GM23338 (cell line): ENCODE results near the gene CCL18. TPM values are rescaled to one million over a fixed set of nuclear protein-coding genes. Genes with fewer than 3 reads are reported as not detected.

Source experiments
- ATAC-seq: fragments of 200-7000 bp; cut with Tn5 transposase; 3 replicates; pipeline ENCODE4 v1.9.1; 2020
- DNase-seq: peaks from one replicate; pipeline ENCODE4 v3.0.0-alpha.2; 2015; ENCODE audit warnings: low spot score
- H2AFZ ChIP-seq: fragments of 200-600 bp; sonication (generic); 2 replicates; pipeline ENCODE4 v1.8.0; 2016; ENCODE audit warnings: antibody characterized with exemption, mild to moderate bottlenecking, moderate library complexity
- H3F3A ChIP-seq: fragments of 200-600 bp; sonication (generic); replicated peaks from 2 replicates; pipeline ENCODE4 v1.8.0; 2017; ENCODE audit warnings: antibody characterized with exemption, mixed run types, low read depth
- H3K27ac ChIP-seq: fragments of 200-600 bp; sonication (generic); 2 replicates; pipeline ENCODE4 v1.6.1; 2016; ENCODE audit warnings: low read depth
- H3K27me3 ChIP-seq: fragments of 200-600 bp; sonication (generic); 2 replicates; pipeline ENCODE4 v1.8.0; 2016; ENCODE audit warnings: mild to moderate bottlenecking, mixed run types, moderate library complexity; ENCODE audit not compliant: insufficient read depth
- H3K36me3 ChIP-seq: fragments of 200-600 bp; sonication (generic); 2 replicates; pipeline ENCODE4 v1.8.0; 2016; ENCODE audit warnings: mild to moderate bottlenecking; ENCODE audit not compliant: insufficient read depth
- H3K4me1 ChIP-seq: fragments of 200-600 bp; sonication (generic); 2 replicates; pipeline ENCODE4 v1.8.0; 2016; ENCODE audit warnings: mild to moderate bottlenecking, moderate library complexity; ENCODE audit not compliant: insufficient read depth
- H3K4me2 ChIP-seq: fragments of 200-600 bp; sonication (generic); 2 replicates; pipeline ENCODE4 v1.7.1; 2017; ENCODE audit warnings: mixed run types
- H3K4me3 ChIP-seq: fragments of 200-600 bp; sonication (generic); 2 replicates; pipeline ENCODE4 v1.6.1; 2016; ENCODE audit warnings: mixed run types
- H3K79me2 ChIP-seq: fragments of 200-600 bp; sonication (generic); replicated peaks from 2 replicates; pipeline ENCODE4 v1.8.0; 2017; ENCODE audit warnings: mild to moderate bottlenecking; ENCODE audit not compliant: insufficient read depth
- H3K9me2 ChIP-seq: fragments of 200-600 bp; sonication (generic); 2 replicates; pipeline ENCODE4 v1.8.0; 2017; ENCODE audit not compliant: insufficient read depth
- H4K20me1 ChIP-seq: fragments of 200-600 bp; sonication (generic); replicated peaks from 2 replicates; pipeline ENCODE4 v1.8.0; 2017; ENCODE audit warnings: mild to moderate bottlenecking; ENCODE audit not compliant: insufficient read depth
- H3K27ac Mint-ChIP-seq: 2 replicates; pipeline ENCODE4 v1.8.0; 2020; ENCODE audit warnings: inconsistent platforms, mild to moderate bottlenecking, moderate library complexity, mixed read lengths
- H3K27me3 Mint-ChIP-seq: 3 replicates; pipeline ENCODE4 v1.8.0; 2022; ENCODE audit warnings: low read depth, mild to moderate bottlenecking, moderate library complexity, mixed read lengths, inconsistent platforms; ENCODE audit not compliant: insufficient read depth, poor library complexity
- H3K36me3 Mint-ChIP-seq: 3 replicates; pipeline ENCODE4 v1.8.0; 2021; ENCODE audit warnings: low read depth, mild to moderate bottlenecking, inconsistent platforms, moderate library complexity, mixed read lengths
- H3K4me1 Mint-ChIP-seq: 3 replicates; pipeline ENCODE4 v1.8.0; 2020; ENCODE audit warnings: mild to moderate bottlenecking, inconsistent platforms, mixed read lengths
- H3K4me3 Mint-ChIP-seq: 3 replicates; pipeline ENCODE4 v1.8.0; 2021; ENCODE audit warnings: moderate library complexity, mild to moderate bottlenecking, inconsistent platforms, mixed read lengths
- H3K9me3 Mint-ChIP-seq: 3 replicates; pipeline ENCODE4 v1.8.0; 2020; ENCODE audit warnings: moderate library complexity, mild to moderate bottlenecking, inconsistent platforms, mixed read lengths
- CREB1 ChIP-seq: fragments of 250-450 bp; sonication (Bioruptor Pico); IDR thresholded peaks from 2 replicates; pipeline ENCODE4 v1.5.0; 2020; ENCODE audit warnings: low read depth, mild to moderate bottlenecking, moderate library complexity
- EZH2 ChIP-seq: fragments of 200-600 bp; sonication (generic); IDR thresholded peaks from one replicate; pipeline ENCODE4 v1.8.0; 2017; ENCODE audit warnings: antibody characterized with exemption, mild to moderate bottlenecking, low read depth; ENCODE audit not compliant: unreplicated experiment
- EZH2phosphoT487 ChIP-seq: fragments of 200-600 bp; sonication (generic); IDR thresholded peaks from one replicate; pipeline ENCODE4 v1.8.1; 2018; ENCODE audit warnings: antibody characterized with exemption; ENCODE audit not compliant: unreplicated experiment
- JUNB ChIP-seq: IDR thresholded peaks from one replicate; pipeline ENCODE4 v1.6.1; 2016; ENCODE audit warnings: antibody characterized with exemption; ENCODE audit not compliant: unreplicated experiment
- NANOG ChIP-seq: IDR thresholded peaks from 2 replicates; pipeline ENCODE4 v1.6.1; 2016; ENCODE audit warnings: antibody characterized with exemption, borderline replicate concordance
- POLR2AphosphoS5 ChIP-seq: IDR thresholded peaks from 2 replicates; pipeline ENCODE4 v1.6.1; 2016; ENCODE audit warnings: antibody characterized with exemption, low read depth
- STAT1 ChIP-seq: IDR thresholded peaks from one replicate; pipeline ENCODE4 v1.6.1; 2016; ENCODE audit warnings: antibody characterized with exemption; ENCODE audit not compliant: unreplicated experiment
- ZNF114 ChIP-seq: fragments of 250-450 bp; sonication (Bioruptor Pico); IDR thresholded peaks from 2 replicates; pipeline ENCODE4 v1.5.0; 2020; ENCODE audit warnings: mild to moderate bottlenecking, moderate library complexity
- ZNF331 ChIP-seq: fragments of 250-450 bp; sonication (Bioruptor Pico); IDR thresholded peaks from 2 replicates; pipeline ENCODE4 v1.5.0; 2020; ENCODE audit warnings: low read depth, mild to moderate bottlenecking, moderate library complexity
- polyA plus RNA-seq: library from polyadenylated mRNA; unstranded; fragments of >200 nt; fragmentation: Nextera tagmentation; extraction: Ambion mirVana; gene quantifications from 2 replicates; pipeline ENCODE4 v1.2.1, GENCODE V29; 2016
- total RNA-seq: library from RNA; depleted of rRNA; stranded (reverse); fragments of >200 nt; shearing (Covaris generic); gene quantifications from 2 replicates; pipeline ENCODE4 v1.2.3, GENCODE V29; 2014
- TF ChIP-seq, protein P1 (sequence below): IDR thresholded peaks from 2 replicates; pipeline ENCODE4 v1.6.1; 2016; ENCODE audit warnings: antibody characterized with exemption
- TF ChIP-seq, protein P2 (sequence below): fragments of 250-450 bp; sonication (Bioruptor Pico); IDR thresholded peaks from 2 replicates; pipeline ENCODE4 v1.5.0; 2020; ENCODE audit warnings: mild to moderate bottlenecking, moderate library complexity
- TF ChIP-seq, protein P3 (sequence below), 2 experiments: fragments of 200-600 bp in 1 of 2; sonication (generic) in 1 of 2; conservative IDR thresholded peaks; 2 replicates each; pipeline versions ENCODE4 v1.5.1 to v1.6.1; 2016 to 2017; ENCODE audit warnings: antibody characterized with exemption in 2 of 2, low read depth in 2 of 2, mild to moderate bottlenecking in 2 of 2, moderate library complexity in 1 of 2
- TF ChIP-seq, protein P4 (sequence below): IDR thresholded peaks from one replicate; pipeline ENCODE4 v1.6.1; 2018; ENCODE audit warnings: antibody characterized with exemption; ENCODE audit not compliant: unreplicated experiment

The CCL18 gene
- total and polyA plus RNA-seq, 2 experiments from 2014 or later = not detected

DNA sequence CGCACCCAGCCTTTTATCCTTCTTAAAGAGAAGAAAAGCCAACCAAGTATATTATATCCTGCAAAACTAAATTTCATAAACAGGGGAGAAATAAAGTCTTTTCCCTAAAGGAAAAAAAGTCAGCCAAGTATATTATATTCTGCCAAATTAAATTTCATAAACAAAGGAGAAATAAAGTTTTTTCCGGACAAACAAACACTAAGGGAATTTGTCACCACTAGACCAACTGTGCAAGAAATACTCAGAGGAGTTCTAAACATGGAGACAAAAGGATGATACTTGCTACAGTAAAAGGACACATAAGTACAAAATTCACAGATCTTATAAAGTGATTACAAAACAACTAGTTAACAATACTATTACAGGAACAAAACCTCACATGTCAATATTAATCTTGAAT is 14.4 kb upstream of the CCL18 start:
- Histone ChIP-seq H3F3A (no peaks in the 10 kb centered on the region), H3K4me1 (no peaks in the 10 kb centered on the region), H3K79me2 (no peaks in the 10 kb centered on the region), H3K36me3 (0 out of 2 replicates have a peak, but pooled peaks cover 3% of the 10 kb centered on the region), H3K4me2 (no peak overlapping the region), H2AFZ (no peak overlapping the region), H3K4me3 (no peak overlapping the region), H3K27ac (no peak overlapping the region), H3K27me3 (no peaks in the 10 kb centered on the region), H3K9me2 (no peaks in the 10 kb centered on the region; the same call in 1 of the 2 replicates), H4K20me1 (no peaks in the 10 kb centered on the region)
- peaks cover 22% of the 10 kb centered on the region for H3K9me3 Mint-ChIP-seq
- H3K4me1 Mint-ChIP-seq = no peaks in the 10 kb centered on the region
- ATAC-seq = no peak
- H3K27ac Mint-ChIP-seq = no peak overlapping the region
- DNase-seq = no peak
- no peak overlapping the region for H3K4me3 Mint-ChIP-seq
- H3K27me3 Mint-ChIP-seq = peaks cover 2% of the 10 kb centered on the region
- H3K36me3 Mint-ChIP-seq = no peaks in the 10 kb centered on the region
- TF ChIP-seq, protein P1, sequence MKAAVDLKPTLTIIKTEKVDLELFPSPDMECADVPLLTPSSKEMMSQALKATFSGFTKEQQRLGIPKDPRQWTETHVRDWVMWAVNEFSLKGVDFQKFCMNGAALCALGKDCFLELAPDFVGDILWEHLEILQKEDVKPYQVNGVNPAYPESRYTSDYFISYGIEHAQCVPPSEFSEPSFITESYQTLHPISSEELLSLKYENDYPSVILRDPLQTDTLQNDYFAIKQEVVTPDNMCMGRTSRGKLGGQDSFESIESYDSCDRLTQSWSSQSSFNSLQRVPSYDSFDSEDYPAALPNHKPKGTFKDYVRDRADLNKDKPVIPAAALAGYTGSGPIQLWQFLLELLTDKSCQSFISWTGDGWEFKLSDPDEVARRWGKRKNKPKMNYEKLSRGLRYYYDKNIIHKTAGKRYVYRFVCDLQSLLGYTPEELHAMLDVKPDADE = no peak
- TF ChIP-seq ZNF331 (no peak), ZNF114 (CRISPR knock-in tag) (no peak), NANOG (no peak), EZH2 (no peak), STAT1 (no peak), CREB1 (no peak), EZH2phosphoT487 (no peak), JUNB (no peak), POLR2AphosphoS5 (no peak)
- TF ChIP-seq, protein P2, sequence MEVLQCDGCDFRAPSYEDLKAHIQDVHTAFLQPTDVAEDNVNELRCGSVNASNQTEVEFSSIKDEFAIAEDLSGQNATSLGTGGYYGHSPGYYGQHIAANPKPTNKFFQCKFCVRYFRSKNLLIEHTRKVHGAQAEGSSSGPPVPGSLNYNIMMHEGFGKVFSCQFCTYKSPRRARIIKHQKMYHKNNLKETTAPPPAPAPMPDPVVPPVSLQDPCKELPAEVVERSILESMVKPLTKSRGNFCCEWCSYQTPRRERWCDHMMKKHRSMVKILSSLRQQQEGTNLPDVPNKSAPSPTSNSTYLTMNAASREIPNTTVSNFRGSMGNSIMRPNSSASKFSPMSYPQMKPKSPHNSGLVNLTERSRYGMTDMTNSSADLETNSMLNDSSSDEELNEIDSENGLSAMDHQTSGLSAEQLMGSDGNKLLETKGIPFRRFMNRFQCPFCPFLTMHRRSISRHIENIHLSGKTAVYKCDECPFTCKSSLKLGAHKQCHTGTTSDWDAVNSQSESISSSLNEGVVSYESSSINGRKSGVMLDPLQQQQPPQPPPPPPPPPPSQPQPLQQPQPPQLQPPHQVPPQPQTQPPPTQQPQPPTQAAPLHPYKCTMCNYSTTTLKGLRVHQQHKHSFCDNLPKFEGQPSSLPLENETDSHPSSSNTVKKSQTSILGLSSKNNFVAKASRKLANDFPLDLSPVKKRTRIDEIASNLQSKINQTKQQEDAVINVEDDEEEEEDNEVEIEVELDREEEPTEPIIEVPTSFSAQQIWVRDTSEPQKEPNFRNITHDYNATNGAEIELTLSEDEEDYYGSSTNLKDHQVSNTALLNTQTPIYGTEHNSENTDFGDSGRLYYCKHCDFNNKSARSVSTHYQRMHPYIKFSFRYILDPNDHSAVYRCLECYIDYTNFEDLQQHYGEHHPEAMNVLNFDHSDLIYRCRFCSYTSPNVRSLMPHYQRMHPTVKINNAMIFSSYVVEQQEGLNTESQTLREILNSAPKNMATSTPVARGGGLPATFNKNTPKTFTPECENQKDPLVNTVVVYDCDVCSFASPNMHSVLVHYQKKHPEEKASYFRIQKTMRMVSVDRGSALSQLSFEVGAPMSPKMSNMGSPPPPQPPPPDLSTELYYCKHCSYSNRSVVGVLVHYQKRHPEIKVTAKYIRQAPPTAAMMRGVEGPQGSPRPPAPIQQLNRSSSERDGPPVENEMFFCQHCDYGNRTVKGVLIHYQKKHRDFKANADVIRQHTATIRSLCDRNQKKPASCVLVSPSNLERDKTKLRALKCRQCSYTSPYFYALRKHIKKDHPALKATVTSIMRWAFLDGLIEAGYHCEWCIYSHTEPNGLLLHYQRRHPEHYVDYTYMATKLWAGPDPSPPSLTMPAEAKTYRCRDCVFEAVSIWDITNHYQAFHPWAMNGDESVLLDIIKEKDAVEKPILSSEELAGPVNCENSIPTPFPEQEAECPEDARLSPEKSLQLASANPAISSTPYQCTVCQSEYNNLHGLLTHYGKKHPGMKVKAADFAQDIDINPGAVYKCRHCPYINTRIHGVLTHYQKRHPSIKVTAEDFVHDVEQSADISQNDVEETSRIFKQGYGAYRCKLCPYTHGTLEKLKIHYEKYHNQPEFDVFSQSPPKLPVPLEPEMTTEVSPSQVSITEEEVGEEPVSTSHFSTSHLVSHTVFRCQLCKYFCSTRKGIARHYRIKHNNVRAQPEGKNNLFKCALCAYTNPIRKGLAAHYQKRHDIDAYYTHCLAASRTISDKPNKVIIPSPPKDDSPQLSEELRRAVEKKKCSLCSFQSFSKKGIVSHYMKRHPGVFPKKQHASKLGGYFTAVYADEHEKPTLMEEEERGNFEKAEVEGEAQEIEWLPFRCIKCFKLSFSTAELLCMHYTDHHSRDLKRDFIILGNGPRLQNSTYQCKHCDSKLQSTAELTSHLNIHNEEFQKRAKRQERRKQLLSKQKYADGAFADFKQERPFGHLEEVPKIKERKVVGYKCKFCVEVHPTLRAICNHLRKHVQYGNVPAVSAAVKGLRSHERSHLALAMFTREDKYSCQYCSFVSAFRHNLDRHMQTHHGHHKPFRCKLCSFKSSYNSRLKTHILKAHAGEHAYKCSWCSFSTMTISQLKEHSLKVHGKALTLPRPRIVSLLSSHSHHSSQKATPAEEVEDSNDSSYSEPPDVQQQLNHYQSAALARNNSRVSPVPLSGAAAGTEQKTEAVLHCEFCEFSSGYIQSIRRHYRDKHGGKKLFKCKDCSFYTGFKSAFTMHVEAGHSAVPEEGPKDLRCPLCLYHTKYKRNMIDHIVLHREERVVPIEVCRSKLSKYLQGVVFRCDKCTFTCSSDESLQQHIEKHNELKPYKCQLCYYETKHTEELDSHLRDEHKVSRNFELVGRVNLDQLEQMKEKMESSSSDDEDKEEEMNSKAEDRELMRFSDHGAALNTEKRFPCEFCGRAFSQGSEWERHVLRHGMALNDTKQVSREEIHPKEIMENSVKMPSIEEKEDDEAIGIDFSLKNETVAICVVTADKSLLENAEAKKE (CRISPR knock-in tag) = no peak
- TF ChIP-seq, protein P3, sequence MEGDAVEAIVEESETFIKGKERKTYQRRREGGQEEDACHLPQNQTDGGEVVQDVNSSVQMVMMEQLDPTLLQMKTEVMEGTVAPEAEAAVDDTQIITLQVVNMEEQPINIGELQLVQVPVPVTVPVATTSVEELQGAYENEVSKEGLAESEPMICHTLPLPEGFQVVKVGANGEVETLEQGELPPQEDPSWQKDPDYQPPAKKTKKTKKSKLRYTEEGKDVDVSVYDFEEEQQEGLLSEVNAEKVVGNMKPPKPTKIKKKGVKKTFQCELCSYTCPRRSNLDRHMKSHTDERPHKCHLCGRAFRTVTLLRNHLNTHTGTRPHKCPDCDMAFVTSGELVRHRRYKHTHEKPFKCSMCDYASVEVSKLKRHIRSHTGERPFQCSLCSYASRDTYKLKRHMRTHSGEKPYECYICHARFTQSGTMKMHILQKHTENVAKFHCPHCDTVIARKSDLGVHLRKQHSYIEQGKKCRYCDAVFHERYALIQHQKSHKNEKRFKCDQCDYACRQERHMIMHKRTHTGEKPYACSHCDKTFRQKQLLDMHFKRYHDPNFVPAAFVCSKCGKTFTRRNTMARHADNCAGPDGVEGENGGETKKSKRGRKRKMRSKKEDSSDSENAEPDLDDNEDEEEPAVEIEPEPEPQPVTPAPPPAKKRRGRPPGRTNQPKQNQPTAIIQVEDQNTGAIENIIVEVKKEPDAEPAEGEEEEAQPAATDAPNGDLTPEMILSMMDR (conservative IDR thresholded peaks at IDR 0.05; ENCODE audit: low read depth in 2 of 2) = no peak
- TF ChIP-seq, protein P4, sequence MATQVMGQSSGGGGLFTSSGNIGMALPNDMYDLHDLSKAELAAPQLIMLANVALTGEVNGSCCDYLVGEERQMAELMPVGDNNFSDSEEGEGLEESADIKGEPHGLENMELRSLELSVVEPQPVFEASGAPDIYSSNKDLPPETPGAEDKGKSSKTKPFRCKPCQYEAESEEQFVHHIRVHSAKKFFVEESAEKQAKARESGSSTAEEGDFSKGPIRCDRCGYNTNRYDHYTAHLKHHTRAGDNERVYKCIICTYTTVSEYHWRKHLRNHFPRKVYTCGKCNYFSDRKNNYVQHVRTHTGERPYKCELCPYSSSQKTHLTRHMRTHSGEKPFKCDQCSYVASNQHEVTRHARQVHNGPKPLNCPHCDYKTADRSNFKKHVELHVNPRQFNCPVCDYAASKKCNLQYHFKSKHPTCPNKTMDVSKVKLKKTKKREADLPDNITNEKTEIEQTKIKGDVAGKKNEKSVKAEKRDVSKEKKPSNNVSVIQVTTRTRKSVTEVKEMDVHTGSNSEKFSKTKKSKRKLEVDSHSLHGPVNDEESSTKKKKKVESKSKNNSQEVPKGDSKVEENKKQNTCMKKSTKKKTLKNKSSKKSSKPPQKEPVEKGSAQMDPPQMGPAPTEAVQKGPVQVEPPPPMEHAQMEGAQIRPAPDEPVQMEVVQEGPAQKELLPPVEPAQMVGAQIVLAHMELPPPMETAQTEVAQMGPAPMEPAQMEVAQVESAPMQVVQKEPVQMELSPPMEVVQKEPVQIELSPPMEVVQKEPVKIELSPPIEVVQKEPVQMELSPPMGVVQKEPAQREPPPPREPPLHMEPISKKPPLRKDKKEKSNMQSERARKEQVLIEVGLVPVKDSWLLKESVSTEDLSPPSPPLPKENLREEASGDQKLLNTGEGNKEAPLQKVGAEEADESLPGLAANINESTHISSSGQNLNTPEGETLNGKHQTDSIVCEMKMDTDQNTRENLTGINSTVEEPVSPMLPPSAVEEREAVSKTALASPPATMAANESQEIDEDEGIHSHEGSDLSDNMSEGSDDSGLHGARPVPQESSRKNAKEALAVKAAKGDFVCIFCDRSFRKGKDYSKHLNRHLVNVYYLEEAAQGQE = no peak
